HG03280 (cell line): ENCODE results near the gene POLDIP2.

Source experiments
- ATAC-seq: cut with Tn5 transposase; IDR thresholded peaks from one replicate; pipeline ENCODE4 v1.9.1; 2021; ENCODE audit warnings: mild to moderate bottlenecking, moderate library complexity; ENCODE audit not compliant: unreplicated experiment

Gene POLDIP2

DNA sequence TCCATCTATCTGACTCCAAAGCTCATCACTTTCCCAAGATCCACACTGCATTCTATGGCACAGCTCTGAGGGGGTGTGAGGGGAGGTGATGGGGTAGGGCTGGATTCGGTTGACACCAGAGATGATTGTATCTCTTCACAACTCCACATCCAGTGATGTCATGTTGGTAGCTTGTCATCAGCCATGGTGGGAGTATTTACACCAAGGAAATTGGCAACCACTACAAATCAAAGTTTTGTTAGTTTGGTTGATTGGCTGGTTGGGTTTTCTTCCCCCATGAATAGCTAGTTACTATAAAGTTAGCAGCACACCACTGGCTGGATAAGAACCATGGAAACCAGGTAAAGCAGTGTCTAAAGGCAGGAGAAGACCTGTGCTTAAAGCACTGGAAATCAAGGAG lies 33.7 kb upstream of the POLDIP2 start:
- no peak for ATAC-seq

DNA sequence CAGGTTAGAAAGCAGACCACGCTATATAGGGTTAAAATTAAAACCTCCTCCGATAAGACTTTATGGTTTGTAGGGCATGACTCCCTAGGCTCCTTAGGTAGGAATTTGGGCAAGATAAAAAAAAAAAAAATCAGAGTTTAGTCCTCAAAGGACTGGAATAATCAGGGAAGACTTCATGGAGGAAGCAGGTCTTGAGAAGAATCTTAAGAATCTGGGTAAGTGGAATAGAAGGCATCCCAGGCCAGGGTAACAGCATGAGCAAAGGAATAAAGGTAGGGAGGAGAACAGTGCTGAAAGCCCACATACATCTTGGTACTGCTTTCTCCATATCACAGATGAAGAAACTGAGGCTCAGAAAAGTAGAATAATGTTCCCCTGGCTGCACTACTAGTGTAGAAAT lies 33.2 kb upstream of the POLDIP2 start:
- no peak for ATAC-seq

DNA sequence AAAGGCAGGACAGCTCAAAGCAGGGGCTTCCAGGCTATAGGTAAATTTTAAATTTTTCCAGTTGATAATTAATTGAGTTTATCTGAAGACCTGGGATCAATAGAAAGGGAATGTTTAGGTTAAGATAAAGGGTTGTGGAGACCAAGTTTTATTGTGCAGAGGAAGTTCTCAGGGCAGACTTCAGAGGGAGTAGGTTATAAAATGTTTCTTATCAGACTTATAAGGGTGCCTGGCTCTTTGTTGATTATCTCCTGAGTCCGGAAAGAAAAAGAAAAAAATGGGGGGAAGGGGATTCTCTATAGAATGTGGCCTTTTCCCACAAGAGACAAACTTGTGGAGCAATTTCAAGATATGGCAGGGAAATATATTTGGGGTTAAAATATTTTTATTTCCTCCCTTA lies 32.8 kb upstream of the POLDIP2 start:
- ATAC-seq = no peak

DNA sequence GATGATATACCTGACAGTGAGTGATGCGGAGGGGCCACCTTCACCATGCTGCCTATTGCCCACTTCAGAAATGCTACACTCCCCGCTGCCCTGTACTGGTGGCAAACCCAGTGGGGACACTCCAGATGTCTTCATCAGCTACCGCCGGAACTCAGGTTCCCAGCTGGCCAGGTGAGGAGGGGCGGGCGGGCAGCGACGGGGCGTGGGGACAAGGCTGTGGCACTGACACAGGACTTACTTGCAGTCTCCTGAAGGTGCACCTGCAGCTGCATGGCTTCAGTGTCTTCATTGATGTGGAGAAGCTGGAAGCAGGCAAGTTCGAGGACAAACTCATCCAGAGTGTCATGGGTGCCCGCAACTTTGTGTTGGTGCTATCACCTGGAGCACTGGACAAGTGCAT lies 30.8 kb upstream of the POLDIP2 start:
- ATAC-seq = no peak

DNA sequence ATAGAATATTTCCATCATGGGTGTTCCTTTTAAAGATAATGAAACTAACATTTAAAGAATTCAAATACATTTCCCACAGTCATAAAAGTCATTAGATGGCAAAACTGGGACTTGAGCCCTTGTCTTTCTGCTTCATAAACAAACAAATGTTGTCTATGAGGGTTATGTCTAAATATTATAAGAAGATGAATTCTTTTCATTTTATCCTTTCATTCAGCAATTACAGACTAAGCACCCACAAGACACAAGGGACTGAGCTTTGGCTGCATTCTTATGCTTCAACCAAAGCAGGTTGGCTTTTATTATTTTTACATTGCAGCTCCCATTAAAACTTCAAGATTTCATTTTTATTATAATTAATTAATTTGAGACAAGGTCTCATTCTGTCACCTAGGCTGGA lies 29.1 kb upstream of the POLDIP2 start:
- ATAC-seq = no peak

DNA sequence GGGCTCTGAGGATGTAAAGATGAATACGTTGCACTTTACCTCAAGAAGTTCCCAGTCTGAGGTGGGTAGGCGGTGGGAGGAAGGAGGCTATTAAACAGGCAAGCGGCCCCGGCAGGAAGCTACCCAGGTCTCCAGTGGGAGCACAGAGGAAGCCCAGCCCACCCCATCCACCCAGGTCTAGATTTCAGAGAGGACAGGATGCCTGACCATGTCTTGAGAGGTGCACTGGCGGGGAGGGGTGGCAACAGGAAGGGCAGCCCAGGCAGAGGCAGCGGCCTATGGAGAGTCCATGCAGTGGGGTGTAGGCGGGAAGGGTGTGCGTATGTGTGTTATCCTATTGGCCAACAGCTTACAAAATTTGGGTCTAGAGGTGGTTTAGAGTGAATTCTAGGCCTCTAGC lies 28.1 kb upstream of the POLDIP2 start:
- no peak for ATAC-seq

DNA sequence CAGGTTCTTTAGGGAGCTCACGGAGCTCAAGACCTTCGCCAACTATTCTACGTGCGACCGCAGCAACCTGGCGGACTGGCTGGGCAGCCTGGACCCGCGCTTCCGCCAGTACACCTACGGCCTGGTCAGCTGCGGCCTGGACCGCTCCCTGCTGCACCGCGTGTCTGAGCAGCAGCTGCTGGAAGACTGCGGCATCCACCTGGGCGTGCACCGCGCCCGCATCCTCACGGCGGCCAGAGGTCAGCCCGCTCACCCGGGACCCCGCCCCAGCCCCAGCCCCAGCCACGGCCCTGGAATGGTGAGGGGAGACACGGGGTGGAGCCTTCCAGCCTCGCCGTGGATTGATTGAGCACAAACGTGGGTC lies 27.7 kb upstream of the POLDIP2 start:
- ATAC-seq = no peak

DNA sequence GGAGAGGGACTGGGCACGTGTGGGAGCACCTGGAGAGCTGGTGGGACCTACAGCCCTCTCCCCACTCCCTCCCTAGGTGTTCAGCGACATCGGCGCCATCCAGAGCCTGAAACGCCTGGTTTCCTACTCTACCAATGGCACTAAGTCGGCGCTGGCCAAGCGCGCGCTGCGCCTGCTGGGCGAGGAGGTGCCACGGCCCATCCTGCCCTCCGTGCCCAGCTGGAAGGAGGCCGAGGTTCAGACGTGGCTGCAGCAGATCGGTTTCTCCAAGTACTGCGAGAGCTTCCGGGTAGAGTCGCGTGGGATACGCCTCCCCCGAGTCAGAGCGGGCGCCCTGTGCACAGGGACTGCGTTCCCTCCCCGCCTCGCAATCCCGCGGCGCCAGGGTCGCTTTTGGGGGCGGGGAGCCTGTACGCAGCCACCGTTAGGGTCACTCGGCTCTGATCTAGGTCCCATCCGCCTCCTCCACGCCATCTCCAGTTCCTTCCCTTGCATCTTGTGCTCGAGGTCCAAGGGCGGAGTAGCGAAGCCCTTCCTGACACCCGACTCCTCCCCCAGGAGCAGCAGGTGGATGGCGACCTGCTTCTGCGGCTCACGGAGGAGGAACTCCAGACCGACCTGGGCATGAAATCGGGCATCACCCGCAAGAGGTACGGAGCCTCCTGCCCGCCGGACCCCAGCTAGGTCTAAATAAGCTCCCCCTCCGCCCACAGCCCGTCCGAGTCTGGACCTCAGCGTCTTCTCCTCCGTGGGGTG lies 27.1 kb upstream of the POLDIP2 start:
- ATAC-seq = peak; percentile 49

DNA sequence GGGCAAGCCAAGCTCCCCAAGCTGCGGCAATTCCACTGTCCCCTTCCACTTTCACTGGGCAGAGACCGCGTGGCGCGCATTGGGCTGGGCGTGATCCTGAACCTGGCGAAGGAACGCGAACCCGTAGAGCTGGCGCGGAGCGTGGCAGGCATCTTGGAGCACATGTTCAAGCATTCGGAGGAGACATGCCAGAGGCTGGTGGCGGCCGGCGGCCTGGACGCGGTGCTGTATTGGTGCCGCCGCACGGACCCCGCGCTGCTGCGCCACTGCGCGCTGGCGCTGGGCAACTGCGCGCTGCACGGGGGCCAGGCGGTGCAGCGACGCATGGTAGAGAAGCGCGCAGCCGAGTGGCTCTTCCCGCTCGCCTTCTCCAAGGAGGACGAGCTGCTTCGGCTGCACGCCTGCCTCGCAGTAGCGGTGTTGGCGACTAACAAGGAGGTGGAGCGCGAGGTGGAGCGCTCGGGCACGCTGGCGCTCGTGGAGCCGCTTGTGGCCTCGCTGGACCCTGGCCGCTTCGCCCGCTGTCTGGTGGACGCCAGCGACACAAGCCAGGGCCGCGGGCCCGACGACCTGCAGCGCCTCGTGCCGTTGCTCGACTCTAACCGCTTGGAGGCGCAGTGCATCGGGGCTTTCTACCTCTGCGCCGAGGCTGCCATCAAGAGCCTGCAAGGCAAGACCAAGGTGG lies 24.0 kb upstream of the POLDIP2 start:
- no peak for ATAC-seq

DNA sequence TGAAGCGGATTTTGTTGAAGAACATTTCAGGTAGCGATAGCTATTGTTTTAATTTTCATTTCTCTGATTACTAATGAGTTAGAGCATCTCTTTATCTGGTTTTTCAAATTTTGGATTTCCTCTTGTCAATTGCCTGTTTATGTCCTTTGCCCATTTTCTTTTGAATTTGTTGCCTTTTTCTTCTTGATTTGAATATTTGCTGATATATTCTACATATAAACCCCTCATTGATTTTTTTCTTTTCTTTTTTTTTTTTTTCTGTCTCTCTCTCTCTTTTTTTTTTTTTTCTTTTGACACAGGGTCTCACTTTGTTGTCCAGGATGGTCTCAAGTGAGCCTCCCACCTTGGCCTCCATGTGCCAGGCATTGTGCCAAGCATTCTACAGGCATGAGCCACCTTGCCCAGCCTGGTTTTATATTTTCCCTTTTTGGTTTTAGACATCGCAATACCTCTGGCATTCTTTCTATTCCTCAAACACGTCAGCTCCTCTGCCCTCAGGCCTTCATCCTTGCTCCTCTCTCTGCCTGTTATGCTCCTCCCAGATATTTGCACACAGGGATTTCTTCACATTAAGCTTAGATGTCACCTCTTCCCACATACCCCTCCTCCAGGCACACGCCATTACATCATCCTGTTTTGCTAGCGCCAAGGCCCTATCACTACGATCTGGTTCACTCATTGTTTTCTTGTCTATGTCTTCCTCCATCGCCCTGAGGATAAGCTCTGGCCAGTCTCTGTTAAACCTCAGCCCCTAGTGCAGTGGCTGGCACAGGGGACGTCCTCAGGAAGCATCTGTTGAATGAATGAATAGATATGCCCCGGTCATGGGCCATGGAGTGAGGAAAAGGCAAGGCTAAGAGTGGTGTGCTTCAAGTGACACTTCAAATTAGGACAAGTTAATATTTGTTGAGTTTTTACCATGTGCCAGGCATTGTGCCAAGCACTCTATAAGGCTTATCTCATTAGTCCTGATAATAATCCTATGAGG lies 22.8 kb upstream of the POLDIP2 start:
- ATAC-seq = no peak

DNA sequence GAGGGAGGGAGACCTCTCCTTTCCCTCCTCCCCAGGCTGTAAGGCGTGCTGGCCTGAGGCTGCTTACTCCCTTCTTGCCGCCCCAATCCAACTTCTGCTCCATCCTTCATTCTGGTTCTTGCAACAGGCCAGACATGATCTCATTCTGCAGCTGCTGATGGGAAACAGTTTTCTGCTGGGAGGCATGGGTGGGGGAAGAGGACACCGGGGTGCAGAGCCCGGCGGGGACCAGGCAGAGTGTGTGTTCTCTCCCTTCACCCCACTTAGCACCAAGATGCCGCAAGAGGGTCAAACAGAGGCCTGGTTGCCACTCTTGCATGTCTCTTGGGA lies 15.6 kb upstream of the POLDIP2 start:
- no peak for ATAC-seq

DNA sequence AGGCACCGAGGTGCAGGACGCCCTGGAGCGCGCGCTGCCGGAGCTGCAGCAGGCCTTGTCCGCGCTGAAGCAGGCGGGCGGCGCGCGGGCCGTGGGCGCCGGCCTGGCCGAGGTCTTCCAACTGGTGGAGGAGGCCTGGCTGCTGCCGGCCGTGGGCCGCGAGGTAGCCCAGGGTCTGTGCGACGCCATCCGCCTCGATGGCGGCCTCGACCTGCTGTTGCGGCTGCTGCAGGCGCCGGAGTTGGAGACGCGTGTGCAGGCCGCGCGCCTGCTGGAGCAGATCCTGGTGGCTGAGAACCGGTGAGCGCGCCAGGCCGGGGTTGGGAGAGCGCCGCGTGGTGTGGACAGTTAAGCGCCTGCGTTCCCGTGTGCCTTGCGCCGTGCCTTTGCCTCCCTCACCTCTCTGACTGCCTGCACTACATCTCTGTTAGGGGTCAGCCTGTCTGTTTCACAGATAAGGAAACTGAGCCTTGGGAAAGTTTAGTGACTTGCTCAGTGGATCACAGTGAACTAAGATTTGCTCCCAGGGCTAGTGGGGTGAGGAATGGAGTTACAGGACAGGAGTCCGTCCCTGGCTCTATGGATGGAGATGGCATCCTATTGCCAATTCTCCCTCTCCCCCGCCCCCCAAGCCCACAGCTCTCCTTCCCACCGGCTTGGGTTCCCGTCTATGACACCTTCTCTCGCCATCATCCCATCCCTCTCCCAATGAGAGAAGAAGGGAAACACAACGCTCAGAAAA lies 15.0 kb upstream of the POLDIP2 start:
- ATAC-seq = peak; percentile 14

DNA sequence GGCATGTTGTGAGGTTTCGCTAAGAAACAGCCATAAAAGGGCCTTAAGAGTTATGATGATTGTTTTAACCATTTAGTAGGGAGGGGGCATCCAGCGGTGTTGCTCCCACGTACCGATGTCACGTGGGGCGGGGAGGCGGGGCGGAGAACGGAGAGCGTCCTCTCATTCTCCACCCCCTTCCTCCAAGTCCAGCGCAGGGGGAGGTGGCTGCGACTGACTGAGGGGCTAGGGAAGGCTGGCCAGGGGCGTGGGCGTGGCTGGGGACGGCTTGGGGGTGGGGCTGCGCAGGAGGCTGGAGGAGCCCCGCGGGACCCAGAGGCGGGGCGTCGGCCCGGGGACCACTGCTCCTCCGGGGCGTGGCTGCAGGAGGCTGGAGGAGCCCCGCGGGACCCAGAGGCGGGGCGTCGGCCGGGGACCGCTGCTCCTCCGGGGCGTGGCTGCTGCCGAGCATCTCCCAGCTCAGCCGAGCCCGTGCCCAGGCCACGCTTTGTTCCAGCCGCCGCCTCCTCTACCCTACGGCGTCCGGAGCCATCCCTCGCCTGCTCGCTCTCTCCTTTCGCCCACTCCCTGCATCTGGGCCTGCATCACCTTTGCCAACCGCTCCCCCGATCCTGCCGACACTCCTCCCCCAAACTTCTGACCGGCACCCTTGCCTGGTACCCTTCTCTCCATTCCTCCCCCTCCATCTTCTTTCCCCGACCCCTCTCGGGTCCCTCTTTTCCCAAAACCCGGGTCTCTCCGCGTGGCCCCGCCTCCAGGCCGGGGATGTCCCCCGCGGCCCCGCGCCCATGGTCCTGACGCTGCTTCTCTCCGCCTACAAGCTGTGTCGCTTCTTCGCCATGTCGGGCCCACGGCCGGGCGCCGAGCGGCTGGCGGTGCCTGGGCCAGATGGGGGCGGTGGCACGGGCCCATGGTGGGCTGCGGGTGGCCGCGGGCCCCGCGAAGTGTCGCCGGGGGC lies 14.2 kb upstream of the POLDIP2 start, which contains the start of gene SARM1:
SARM1 (plus strand) TSS at position 450 of the 958 bp plus-strand sequence; CDS start at position 789, 339 bp downstream.
- peak; percentile 83 for ATAC-seq

DNA sequence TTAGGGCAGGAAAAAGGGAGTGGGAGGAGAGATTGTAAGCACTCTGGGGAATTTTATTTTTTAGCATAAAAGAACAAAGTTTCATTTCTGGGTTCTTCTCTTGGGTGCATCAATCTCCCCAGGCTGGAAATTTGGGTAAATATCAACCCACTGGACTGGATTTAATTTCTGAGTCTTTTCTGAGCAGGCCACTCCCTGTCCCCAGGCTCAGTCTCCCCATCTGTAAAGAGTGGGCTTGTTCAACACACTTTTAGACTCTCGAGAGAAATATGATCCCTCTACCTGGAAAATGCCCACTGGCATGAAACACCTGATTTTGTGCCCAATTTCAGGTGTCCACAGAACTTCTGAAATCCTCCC lies 13.4 kb upstream of the POLDIP2 start:
- ATAC-seq = no peak

DNA sequence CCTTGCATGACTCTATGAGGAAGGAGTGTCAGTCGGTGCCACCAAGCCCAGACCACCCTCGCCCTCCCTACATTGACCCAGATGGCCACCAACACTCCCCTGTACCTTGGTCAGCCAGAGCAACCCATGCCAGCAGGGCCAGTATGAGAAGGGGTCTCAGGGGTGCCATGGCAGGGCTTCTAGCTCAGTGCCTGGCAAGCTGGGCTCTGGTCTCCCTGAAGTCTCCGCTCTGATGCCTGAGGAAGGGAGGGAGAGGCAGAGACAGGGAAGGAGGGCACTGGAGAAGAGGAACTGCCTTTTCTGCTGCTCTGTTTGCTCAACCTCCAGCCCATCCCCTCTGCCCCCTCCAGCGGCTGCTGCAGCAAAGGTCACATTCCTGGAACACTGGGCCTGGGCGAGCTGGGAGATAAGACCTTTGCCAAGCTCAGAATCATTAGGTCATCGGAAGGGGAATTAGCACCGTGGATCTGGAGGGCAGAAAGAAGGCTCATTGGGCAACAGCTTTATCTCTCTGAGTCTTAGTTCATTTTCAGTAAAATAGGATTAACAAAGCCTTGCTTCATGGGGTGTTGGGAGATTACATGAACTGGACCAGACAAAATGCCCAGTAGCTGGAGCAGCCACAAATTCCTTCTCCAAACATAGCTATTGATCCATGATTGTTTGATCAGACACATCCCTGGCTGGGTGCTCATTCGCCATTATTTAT lies 12.9 kb upstream of the POLDIP2 start, which contains the start of gene VTN:
VTN (minus strand) TSS at position 273 of the 709 bp plus-strand sequence; CDS start at position 169, 104 bp downstream.
- ATAC-seq = no peak

DNA sequence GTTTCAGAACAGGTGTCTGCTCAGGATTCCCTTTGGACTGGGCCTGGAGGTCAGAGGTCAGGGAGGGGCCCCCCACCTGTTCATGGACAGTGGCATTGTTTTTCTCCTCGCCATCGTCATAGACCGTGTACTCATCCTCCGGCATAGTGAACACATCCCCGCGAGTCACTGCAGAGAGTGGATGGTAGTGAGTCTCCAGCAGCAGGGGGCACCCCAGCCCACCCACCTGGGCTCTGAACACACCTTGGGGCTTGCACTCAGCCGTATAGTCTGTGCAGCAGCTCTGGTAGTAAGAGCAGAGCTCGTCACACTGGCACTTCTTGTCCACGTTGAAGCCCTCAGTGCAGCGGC lies 12.3 kb upstream of the POLDIP2 start:
- no peak for ATAC-seq

DNA sequence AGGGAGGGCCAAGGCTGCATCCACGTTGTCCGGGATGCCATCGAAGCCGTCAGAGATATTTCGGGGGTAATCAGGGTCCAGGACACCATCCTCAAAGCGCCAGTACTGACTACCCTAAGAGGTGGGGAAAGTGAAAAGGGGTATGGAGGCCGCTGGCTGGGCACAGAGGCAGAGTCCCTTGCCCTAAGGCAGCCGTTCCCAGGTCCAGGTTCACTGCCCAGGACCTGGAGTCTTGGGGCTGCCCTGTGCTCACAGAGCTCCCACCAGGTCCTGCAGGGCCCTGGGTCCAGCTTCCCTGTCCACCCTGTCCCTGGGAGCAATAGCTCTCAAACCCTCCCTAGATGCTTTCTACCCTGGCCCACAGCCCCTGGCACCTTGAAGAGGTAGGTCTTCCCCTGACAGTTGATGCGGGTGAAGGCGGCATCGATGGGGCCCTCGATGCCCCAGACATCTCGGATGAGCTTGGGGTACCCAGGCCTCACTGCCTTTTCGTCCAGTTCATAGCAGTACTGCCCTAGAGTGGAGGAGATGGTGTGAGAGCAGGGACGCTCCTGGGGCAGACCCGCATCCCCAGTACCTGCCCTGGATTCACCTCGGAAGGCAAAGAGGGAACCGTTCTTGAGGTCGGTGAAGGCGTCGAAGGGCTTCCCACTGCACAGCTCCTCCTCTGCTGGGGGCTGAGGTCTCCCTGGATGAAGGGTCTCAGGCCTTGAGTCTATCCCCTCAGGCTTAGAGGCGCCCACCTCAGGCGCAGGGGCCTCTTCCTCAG lies 11.8 kb upstream of the POLDIP2 start:
- ATAC-seq = no peak

DNA sequence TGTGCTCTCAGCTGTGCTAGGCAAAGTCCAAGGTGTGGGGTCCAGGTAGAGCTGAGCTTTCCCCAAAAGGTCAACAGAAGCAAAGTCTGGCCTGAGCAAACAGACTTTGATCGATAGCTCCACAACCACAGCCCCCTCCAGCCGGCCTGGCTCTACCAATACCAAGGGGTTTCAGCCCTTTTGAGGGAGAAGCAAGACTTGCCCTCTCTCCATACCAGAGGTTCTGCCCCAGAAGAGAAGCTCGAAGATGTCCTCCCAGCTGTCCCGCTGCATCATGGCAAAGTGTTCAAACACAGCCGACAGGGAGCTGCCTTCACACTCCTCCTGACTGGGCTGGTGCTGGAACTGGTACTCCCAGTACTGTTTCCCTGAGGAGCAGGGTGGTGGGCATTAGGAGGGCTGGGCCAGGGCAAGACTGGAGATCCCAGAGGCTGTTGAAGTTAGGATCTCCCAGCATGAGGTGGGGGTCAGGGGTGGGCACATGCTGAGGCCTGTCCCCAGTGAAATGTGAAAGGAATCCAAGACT lies 11.0 kb upstream of the POLDIP2 start:
- ATAC-seq = no peak
